Hippocampal formation (tissue), 2 donors: ENCODE data around the gene CTAG2.
"Not testable (repeated sequence)": the region's sequence is repeated elsewhere in the genome, so short reads cannot be mapped to it uniquely, and the experiment has no call there.

Source experiments
- DNase-seq, 2 donors: peaks; one replicate each; lab custom pipeline; 2025; lab: John Stamatoyannopoulos, UW

The CTAG2 gene

DNA sequence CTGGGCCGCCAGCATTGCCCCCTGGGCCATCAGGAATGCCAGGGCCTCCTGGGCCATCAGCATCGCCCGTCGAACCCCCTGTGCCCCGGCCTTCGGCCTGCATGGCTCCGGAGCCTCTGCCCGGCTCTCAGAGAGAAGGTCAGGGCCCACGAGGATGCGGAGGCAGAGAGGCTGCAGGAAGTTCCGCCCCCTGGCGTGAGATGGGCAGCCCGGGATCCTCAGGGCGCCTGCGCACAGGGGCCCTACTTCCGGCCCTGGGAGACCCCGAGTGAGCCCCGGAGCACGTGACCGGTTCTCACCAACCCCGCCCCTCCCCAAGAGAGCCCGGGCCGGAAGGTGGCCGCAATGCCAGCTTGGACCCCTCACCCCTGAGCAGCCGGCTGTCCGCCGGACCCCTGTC, at the start of gene CTAG2:
Gene CTAG2, minus strand, starts transcription at position 167 of the 400 bp plus-strand sequence. Its CDS starts 64 bp downstream, at position 103.
- DNase-seq = not testable (repeated sequence)

DNA sequence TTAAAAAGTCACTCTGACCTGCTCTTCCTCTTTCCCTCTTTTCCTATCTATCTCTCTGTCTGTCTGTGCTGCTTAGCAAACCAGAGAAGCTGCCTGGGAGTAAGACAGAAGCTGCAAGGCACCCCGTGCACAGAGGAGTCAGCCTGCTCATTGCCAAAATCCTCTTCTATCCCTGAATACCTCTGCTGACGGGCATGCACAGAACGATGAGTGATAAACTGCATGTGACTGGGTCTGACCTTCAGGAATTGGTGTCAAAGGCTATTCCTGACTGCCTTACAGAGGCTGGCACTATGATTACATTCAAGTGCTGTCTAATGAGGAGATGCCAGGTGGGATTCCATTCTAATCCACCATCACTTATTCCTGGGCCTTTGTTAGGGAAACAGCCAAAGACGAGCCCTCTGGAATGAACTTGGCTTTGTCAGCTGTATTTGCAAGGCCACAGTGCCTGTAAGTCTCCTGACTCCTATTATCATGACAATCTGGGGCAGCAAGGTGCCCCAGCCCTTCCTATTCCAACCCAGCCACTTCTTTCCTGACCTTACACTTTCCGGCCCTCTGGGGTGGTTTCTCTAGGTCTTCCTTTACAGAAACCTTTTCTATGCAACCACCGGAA, 45.4 kb upstream of the CTAG2 start:
- DNase-seq = no peak

DNA sequence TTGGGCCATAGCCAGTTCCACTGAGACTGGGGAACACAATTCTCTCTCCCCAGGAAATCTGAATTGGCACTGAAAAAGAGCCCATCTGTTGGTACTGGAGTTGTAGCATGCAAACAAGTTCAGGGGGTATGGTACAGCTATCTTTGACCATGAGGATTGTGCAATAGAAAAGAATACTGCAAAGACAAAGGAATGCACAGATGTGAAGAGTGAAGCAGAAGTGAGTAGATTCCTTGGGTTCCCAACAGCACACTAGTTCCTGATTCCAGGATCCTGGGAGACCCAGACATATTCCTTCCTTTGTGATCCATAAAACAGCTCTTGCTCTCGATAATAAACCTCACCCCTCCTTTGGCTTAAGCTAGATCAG, 43.3 kb upstream of the CTAG2 start:
- no peak for DNase-seq

DNA sequence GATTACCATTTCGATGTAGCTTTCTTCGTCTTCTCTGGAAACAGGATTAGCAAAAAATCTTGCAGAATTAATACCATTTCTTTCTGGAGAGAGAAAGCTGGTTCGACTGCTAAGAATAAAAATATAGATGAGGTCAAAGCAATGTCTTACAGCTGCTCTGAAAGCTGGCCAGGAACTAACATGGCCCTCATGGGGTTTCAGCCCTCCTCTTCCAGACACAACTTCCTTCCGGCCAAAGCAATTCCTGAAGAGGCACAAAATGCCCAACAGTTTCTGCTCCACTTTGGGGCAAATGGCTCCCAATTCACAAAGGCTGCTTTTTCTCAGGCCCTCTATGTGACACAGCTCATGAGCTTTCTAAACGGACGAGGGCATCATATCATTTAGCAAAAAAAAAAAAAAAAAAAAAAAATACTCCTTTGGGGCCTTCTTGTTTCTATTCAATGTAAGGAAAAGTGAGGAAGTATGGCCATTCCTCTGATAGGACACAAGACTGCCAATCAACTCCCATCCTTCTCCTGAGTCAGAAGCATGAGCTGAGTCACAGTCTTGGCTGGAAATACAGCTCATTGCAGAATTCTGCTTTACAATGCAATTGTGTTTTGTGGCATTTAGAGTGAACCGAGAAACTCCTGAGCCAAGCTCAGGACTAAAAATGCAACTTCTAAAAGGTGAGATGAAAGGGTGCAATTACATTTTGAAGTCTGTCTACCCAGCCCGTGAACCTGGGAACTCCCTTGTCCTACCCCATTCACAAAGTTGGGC, 42.7 kb upstream of the CTAG2 start:
- no peak for DNase-seq

DNA sequence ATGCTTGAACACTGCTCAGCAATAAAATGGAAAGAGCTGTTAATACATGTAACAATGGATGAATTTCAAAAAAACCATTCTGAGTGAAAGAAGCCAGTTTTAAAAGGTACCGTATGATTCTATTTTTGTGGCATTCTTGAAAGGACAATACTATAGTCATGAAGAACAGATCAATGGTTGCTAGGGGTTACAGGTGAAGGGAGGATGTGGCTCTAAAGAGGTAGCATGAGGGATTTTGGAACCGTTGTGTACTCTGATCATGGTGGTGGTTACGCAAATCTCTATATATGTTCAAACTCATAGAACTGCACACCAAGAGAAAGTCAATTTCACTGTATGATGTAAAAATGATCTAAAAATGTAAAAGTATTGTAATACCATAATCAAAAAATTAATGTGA, 40.0 kb upstream of the CTAG2 start:
- DNase-seq = no peak

DNA sequence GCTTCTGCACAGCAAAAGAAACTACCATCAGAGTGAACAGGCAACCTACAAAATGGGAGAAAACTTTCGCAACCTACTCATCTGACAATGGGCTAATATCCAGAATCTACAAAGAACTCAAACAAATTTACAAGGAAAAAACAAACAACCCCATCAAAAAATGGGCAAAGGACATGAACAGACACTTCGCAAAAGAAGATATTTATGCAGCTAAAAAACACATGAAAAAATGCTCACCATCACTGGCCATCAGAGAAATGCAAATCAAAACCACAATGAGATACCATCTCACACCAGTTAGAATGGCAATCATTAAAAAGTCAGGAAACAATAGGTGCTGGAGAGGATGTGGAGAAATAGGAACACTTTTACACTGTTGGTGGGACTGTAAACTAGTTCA, 37.1 kb upstream of the CTAG2 start:
- not testable (repeated sequence) for DNase-seq

DNA sequence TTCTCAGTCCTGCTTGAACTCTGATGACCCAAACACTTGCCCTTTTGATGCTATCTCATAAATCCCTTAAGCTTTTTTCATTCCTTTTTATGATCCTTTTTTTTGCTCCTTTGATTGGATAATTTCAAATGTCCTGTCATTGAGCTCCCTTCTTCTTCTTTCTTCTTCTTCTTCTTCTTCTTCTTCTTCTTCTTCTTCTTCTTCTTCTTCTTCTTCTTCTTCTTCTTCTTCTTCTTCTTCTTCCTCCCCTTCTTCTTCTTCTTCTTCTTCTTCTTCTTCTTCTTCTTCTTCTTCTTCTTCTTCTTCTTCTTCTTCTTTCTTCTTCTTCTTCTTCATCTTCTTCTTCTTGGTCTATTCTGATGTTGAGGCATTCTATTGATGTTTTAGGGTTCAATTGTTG, 18.7 kb upstream of the CTAG2 start:
- DNase-seq = not testable (repeated sequence)

DNA sequence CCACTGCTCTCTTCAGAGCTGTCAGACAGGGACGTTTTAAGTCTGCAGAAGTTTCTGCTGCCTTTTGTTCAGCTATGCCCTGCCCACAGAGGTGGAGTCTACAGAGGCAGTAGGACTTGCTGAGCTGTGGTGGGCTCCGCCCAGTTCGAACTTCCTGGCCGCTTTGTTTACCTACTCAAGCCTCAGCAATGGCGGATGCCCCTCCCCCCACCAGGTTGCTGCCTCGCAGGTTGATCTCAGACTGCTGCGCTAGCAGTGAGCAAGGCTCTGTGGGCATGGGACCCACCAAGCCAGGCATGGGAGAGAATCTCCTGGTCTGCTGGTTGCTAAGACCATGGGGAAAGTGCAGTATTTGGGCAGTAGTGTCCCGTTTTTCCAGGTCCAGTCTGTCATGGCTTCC, 17.5 kb upstream of the CTAG2 start:
- DNase-seq = not testable (repeated sequence)

DNA sequence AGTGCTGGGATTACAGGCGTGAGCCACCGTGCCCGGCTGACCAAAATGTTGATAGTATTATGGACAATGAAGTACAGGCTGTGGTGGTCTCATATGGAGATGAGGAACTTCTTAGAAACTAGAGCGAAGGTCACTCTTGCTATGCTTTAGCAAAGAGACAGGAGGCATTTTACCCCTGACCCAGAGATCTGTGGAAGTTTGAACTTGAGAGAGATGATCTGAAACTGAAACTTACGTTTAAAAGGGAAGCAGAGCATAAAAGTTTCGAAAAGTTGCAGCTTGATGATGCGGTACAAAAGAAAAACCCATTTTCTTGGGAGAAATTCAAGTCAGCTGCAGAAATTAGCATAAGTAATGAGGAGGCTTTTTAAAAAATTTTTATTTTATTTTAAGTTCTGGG, 8.5 kb upstream of the CTAG2 start:
- no peak for DNase-seq

DNA sequence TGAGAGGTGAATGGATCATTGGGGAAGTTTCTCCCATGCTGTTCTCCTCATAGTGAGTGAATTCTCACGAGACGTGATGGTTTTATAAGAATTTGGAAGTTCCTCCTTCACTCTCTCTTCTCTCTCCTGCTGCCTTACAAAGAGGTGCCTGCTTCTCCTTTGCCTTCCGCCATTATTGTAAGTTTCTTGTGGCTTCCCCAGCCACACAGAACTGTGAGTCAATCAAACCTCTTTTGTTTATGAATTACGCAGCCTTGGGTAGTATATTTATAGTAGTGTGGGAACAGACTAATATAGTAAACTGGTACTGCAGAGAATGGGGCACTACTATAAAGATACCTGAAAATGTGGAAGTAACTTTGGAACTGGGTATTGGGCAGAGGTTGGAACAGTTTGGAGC, 7.8 kb upstream of the CTAG2 start:
- DNase-seq = no peak

DNA sequence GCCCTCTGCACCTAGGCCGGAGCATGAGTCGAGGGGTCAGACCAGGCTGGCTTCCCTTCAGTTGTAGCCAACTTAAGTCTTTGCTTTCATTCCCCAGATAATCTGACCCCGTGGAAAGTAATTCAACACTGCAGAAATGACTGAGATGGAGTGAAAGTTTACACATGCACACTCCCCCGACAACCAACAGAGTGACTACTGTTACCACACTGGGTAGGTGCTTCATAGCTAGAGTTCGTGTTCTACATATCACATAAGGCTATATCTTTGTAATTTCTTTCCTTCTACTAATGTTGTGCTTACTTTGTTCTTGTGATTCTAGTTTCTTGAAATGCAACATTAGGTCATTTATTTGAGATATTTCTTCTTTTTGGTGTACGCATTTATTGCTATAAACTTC, 7.2 kb upstream of the CTAG2 start:
- DNase-seq = no peak

DNA sequence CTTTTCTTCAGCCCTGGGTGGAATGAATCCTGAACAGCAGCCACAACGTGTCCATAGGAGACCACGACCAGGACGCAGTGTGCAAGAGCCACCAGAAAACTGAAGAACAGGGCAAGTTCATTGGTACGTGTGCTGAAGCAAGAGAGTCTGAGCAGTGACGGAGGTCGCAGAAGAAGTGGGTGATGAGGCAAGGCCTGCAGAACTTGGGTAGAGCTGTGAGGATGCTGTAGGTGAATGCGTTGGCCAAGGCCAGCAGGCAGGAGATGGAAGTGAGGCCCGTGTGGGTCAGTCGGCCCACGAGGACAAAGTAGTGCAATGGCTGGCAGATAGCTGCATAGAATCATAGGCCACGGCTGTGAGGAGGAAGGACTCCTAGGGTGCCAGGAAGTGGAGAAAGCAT, 5.6 kb upstream of the CTAG2 start:
- no peak for DNase-seq

DNA sequence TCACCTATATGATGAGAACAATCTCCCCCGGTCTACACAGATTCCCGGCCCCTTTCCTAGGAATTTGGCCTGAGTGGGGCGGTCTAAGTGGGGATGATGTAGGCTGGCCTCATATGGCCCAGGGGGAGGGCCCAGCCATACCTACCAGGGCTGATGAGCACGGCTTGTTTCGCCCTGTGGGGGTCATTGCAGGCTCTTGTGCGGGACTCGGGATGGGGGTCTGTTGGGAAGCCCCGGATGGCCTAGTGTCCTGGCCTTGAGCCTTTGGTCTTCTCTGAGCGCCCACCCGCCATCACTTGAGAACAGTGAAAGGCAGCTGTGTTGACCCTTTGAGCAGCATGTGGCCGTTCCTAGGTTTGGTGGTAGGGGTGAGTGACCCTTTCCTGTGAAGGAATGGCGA, 4.8 kb upstream of the CTAG2 start:
- DNase-seq = no peak

DNA sequence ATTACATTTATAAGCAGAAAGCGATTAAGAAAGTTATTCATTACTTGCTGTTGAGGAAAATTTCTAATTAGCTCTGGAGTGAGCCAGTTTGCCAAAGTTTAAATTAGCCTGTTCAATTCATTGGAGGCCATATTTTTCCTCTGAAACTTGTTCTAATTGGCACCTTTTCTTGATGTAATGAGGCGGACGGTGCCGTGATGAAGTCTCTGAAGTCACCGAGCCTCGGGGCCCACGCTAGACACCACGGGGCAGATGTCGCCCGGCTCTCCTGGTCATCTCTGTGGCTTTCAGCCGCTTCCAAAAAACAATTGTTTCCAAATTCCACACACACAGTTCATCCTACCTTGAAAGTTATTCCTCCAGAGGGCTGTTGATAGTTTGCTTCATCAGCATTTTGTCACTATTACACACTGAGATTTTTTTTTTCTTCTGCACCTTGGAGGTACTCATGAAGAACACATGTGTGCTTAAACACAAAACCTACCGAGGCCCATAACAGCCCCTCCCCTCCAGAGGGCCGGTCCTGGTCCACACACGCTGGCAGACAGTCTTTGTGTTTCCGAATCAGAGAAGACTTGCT, 3.9 kb upstream of the CTAG2 start:
- no peak for DNase-seq

DNA sequence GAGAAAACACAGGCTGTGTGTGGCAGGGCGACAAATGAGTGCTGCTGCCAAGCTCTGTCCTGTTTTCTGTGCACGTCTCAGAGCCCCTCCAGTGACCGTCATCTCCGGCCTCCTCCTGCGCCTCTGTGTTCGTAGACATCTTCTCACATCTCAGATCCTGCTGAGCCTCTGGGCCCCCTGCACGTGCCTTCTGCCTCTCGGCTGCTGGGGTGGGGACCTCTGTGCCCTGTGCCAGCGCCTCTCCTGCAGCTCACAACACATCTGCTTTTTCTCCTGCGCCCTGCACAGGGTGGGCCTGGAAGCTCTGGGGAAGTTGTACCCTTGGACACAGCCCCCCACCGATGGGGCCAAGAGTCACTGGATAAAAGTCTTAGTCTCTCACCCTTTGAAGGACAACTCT, 2.4 kb upstream of the CTAG2 start:
- DNase-seq = no peak

DNA sequence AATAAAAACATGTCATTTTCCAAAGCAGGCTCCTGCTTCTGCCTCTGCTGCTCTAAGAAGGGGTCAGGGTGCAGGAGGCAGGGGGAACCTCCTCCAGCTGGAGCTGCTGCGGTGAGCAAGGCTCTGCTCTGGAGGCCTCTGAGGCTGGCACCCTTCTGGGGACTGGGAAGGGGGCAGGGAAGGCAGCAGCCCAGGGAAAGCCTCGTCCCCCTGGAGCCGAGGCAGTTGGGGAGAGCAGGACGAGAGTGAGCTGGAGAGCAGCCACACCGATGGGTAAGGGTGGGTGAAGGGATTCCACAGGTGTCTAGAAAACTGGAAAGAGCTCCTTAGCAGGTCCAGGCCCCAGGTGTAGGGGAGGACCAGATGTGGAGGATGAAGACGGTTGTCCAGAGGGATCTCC, 2.0 kb upstream of the CTAG2 start:
- DNase-seq = no peak

DNA sequence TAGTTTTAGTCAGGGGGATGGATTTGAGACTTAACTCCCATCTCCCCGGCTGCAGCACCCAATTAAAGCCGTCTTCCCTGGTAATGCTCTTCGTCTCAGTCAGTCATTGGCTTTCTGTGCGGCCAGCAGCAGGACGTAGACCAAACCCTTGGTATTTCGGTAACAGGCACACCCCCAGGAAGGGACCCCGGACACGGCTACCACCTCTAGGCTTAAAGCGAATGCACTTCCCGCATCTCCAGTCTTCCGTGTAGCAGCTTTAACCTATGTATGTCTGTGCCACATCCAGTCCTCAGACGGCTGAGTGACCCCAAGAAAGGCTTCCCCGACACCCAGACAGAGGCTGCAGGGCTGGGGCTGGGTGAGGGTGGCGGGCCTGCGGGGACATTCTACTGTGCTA, 1.5 kb upstream of the CTAG2 start:
- DNase-seq = no peak

DNA sequence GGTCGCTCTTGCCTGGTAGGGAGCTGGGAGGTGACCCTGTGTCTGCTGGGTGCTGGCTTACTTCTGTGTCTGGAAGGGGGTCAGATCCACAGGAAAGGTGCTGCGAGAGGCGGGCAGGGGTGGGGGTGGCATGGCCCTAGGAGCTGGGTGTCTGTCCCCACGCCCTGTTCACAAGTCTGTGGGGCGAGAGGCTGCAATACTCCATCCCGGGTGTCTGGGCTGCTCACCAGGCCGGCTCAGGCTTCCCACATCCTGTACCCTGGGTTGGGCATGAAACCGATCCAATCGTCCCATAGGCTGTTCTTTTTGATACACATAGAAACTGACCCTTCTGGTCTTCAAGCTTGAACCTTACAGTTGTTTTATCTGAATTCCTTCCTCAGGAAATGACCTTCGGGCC, 993 bp upstream of the CTAG2 start:
- no peak for DNase-seq

DNA sequence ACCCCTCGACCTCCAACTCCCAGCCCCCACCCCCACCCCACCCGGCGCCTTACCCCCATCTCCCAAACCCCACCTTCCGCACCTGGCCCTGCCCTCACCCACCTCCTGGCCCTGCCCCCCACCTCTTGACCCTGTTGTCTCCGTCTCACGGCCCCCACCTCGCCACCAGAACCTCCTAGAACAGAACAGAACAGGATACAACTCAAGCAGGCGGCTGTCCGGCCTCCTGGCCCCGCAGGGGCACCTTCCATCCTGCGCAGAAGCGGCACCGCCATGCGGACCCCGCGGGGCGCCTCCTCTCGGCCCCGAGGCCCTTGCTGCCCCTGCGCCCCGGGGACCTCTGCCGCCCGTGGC, 354 bp downstream of the CTAG2 start:
- DNase-seq = no peak

DNA sequence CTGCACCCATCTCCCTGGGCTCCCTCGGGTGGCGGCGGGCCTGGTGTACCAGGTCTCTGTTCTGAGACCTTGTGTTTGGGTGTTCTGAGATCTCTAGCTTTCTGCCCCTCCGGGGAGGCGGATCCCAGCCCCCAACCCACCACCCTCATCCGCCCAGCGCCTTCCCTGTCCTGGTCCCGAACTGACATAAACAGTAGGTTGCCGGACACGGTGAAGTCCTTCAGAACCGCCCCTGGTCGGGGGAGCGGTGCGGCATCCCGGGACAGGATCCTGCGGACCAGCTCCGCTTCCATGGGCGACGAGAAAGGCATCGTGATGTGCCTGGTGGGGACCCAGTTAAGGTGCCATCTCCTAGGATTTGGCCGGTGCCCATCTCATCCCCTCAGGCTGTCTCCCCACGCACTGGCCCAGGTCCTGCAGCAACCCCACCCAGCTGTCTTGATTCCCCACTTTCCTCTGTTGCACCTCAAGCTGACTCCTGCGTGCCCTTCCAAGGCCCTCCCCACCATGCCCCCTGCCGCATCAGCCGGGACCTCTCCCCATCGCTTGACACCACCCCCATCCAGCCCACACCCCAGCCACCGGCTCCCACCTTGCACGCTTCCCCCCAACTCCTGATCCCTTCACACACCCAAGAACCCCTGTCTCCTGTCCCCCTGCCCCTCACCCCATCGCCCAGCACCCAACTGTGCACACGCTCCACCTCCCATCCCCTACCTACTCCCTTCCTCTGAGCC, 900 bp downstream of the CTAG2 start:
- no peak for DNase-seq

DNA sequence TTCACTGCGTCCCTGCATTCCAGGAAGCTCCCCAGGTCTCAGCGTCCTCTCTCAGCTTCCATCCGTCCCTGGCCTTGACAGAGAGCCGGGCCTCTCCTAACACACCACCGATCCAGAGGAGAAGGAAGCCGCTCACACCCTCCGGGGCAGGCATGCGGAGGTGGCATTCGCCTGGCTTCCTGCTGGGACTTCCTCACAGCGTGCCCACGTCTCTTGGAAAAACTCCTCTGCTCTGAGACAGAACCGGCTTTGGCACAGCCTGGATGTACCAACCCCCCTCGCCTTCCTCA, 3.2 kb downstream of the CTAG2 start:
- DNase-seq = no peak

DNA sequence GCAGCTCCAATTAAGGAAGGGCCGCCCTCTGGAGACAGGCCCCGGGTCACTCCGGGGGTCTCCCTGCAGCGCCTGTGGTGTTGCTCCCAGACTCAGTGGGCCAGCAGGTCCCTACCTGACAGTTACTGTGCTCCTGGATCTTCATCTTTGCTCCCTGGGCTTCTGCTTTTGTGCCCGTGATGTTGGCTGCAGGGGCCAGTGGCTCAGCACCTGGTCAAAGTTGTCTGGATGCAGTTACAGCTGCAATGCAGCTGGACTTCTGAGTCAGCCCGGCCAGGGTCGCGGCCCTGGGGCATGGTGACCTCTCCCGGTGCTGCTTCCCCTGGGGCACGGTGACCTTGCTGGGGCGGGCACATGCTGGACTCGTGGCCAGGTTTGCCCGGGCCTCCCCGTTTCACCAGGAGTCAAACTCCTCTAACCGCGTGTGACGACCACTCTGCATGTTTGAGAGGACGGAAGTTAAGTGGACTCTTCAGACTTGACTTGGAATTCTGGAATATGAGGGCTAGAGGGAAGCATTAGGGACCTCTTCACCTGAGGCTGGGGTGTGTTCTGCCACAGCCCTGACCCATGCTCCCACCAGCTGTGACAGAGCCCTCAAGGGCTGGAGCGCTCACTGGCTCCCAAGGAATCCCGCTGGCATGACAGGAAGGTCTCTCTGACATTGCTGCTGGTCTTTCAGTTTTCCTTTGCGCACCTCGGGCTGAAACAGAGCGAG, 3.7 kb downstream of the CTAG2 start:
- no peak for DNase-seq

DNA sequence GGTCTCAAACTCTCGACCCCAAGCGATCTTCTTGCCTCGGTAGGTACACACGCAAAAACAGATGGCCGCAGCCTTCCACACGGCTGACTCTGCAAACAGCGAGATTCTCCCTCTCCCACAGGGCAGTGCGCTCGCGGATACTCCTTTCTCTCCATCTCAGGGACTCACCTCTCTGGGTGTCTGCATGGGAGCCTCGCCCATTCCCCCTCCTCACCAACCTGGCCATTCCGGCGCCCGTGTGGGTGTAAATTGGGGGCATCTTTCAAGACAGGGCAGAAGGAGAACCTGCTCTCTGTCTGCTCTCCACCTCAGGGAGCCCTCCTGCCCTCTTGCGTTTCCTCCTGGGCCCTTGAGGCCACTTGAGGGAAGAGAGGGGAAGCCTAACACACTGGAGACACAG, 4.4 kb downstream of the CTAG2 start:
- DNase-seq = no peak
